Heart right ventricle (tissue), 16 donors: ENCODE measurements around the gene CALD1. TPM values are rescaled to one million over a fixed set of nuclear protein-coding genes. Genes with fewer than 3 reads are reported as not detected.
A peak's percentile ranks its signal among the peaks of the same experiment; 100 is the strongest.

Experiments
- ATAC-seq, 8 donors: fragments of 200-7000 bp; cut with Tn5 transposase; one replicate each; pipeline ENCODE4 v1.9.1; 2020; ENCODE audit warnings: mild to moderate bottlenecking in 8 of 8, moderate library complexity in 8 of 8, moderate number of reproducible peaks in 1 of 8
- DNase-seq, 2 donors: peaks; one replicate each; pipeline ENCODE4 v3.0.0-alpha.2; 2020
- H3K27ac ChIP-seq, 10 donors: fragments of 200-600 bp; sonication (generic) in 2 of 10; one replicate each; pipeline versions ENCODE4 v1.5.0 to v1.8.0; 2020 to 2022; ENCODE audit warnings: mild to moderate bottlenecking in 3 of 10
- H3K27me3 ChIP-seq, 7 donors: fragments of 200-600 bp; one replicate each; pipeline ENCODE4 v1.8.0; 2021 to 2022; ENCODE audit warnings: mild to moderate bottlenecking in 2 of 7
- H3K36me3 ChIP-seq, 9 donors: fragments of 200-600 bp; sonication (generic) in 1 of 9; one replicate each; pipeline versions ENCODE4 v1.5.0 to v1.8.0; 2020 to 2022; ENCODE audit warnings: mild to moderate bottlenecking in 2 of 9
- H3K4me1 ChIP-seq, 9 donors: fragments of 200-600 bp; sonication (generic) in 1 of 9; one replicate each; pipeline versions ENCODE4 v1.5.0 to v1.8.0; 2020 to 2022; ENCODE audit warnings: mild to moderate bottlenecking in 4 of 9
- H3K4me3 ChIP-seq, 10 donors: fragments of 200-600 bp; sonication (generic) in 2 of 10; one replicate each; pipeline versions ENCODE4 v1.5.0 to v1.8.0; 2020 to 2022; ENCODE audit warnings: mild to moderate bottlenecking in 7 of 10, moderate library complexity in 2 of 10
- H3K9me3 ChIP-seq, 11 donors: fragments of 200-600 bp in 10 of 11; sonication (generic) in 2 of 11; one replicate each; pipeline versions ENCODE4 v1.5.0 to v1.8.0; 2013 to 2022; ENCODE audit warnings: mild to moderate bottlenecking in 2 of 11, control low read depth in 1 of 11, moderate library complexity in 1 of 11
- CTCF ChIP-seq, 9 donors: fragments of 200-600 bp; sonication (generic) in 2 of 9; IDR thresholded peaks; one replicate each; pipeline versions ENCODE4 v1.5.0 to v1.8.0; 2021 to 2022; ENCODE audit warnings: antibody characterized with exemption in 9 of 9, mild to moderate bottlenecking in 5 of 9, moderate library complexity in 1 of 9
- WGBS, 2 donors: extraction: QIAGEN DNeasy Blood & Tissue Kit; methylation state at CpG; one replicate each; pipeline ENCODE4 v1.1.7; 2013; ENCODE audit warnings: inconsistent platforms in 1 of 2; 5-methylcytosine and 5-hydroxymethylcytosine counted together
- intact Hi-C, 10 donors: fragments of 100-400 bp; cut with DNase I; formaldehyde crosslinking; loops; one replicate each; pipeline versions ENCODE4 v1.11.1 to v1.14.2; 2022
- polyA plus RNA-seq, 2 donors: library from polyadenylated mRNA; stranded (reverse); fragments of 200-250 nt; gene quantifications; one replicate each; pipeline ENCODE4 v1.2.3, GENCODE V29; 2013
- total RNA-seq, 10 donors: library from RNA; stranded (reverse); fragmentation: NEBNext Ultra II Directional in 3 of 10; extraction: Animal tissue kit (Norgen Biotek cat#: 25700) in 3 of 10; gene quantifications; one replicate each; pipeline versions ENCODE4 v1.2.1 to v1.2.4, GENCODE V29; 2021 to 2023
- donor health status: Arrhythmogenic right ventricular cardiomyopathy.
- donor health status: ischemic (EF 13 %, LVEDD 7.1; RV severe dilation, severe dysfunction).
- donor health status: healthy with polysubstance abuse.
- donor health status: DM: no; HTN: yes; CAD: no.
- donor health status: DM: no; HTN: no; CAD: no.
- donor health status: ischemic (EF 25% LVEDD 6.9; RV normal size, moderate dysfunction).
- donor health status: ischemic (EF 25% LVEDD 5.7; RV mildly dilated, moderate dysfunction).
- donor health status: healthy.
- donor health status: DM: yes; HTN: yes; CAD: no.
- donor health status: Ischemic cardiomyopathy.
- donor health status: ischemic (EF 35%, LVEDD 5.7; RV mildly dilated, moderate dysfunction).
- donor health status: nonischemic (EF 11% LVEDD 7.7; RV severe dilation, severe dysfunction).
- donor health status: DM: yes; HTN: yes; CAD: no.
- donor health status: PGD.
- donor health status: ischemic (EF 29% LVEDD 5.4; RV normal size, mild dysfunction).
- donor health status: nonischemic (EF 23%, LVEDD 6.1; RV moderate dilation, normal function).

The CALD1 gene
- total and polyA plus RNA-seq, 12 donors = 69.9 to 180 (median 126) TPM

GRCh38 chr7:134744569-134744968 is 34.9 kb upstream of the CALD1 start:
- Histone ChIP-seq H3K36me3 (no peaks in the 10 kb centered on the region), H3K9me3 (no peaks in the 10 kb centered on the region), H3K4me1 (peaks cover 0 to 31% (median 11%) of the 10 kb centered on the region in 9 donors), H3K27ac (peak overlapping the region in 4 of 10 donors; percentile 32 to 65 (median 42)), H3K27me3 (no peaks in the 10 kb centered on the region), H3K4me3 (no peak overlapping the region)
- 76 to 81% methylated on average over 3 of the region's 3 CpGs for WGBS, 2 donors
- DNase-seq = no peak
- no peak for TF ChIP-seq CTCF (IDR thresholded peaks at IDR 0.05)
- ATAC-seq = no peak
- intact Hi-C loops = loop anchor here in 1 of 10 donors (5.0 kb wide), 1 partner anchor 52 kb away; no protein-coding TSS in a partner anchor

GRCh38 chr7:134747326-134747725 is 32.1 kb upstream of the CALD1 start:
- DNase-seq = no peak
- no peaks in the 10 kb centered on the region for H3K36me3 ChIP-seq
- no peak overlapping the region for H3K27ac ChIP-seq
- no peak overlapping the region for H3K4me3 ChIP-seq
- intact Hi-C loops = loop anchor here in 1 of 10 donors (5.0 kb wide), 1 partner anchor 45 kb away; no protein-coding TSS in a partner anchor
- H3K4me1 ChIP-seq = peaks cover 0 to 24% (median 9%) of the 10 kb centered on the region in 9 donors
- no peak for TF ChIP-seq CTCF (IDR thresholded peaks at IDR 0.05)
- WGBS, 2 donors = 84 to 89% methylated on average over 5 of the region's 5 CpGs
- no peaks in the 10 kb centered on the region for H3K27me3 ChIP-seq
- no peaks in the 10 kb centered on the region for H3K9me3 ChIP-seq
- ATAC-seq = peak in 2 of 8 donors; percentile 32 to 49

- peak; percentile 54 to 77 (median 66) for TF ChIP-seq CTCF (IDR thresholded peaks at IDR 0.05)
- Histone ChIP-seq H3K9me3 (no peaks in the 10 kb centered on the region), H3K4me1 (peaks cover 0 to 6% (median 0%) of the 10 kb centered on the region in 9 donors), H3K4me3 (peak overlapping the region in 1 of 10 donors; percentile 7), H3K36me3 (no peaks in the 10 kb centered on the region), H3K27me3 (no peaks in the 10 kb centered on the region), H3K27ac (no peak overlapping the region)
- peak; percentile 27 to 49 for DNase-seq
- peak; percentile 45 to 78 (median 59) for ATAC-seq
- 72 to 79% methylated on average over 6 of the region's 6 CpGs for WGBS, 2 donors
- intact Hi-C loops = loop anchor here in 4 of 10 donors (10.0 kb wide), 3 partner anchors 56 to 194 kb away; no protein-coding TSS in a partner anchor
Measured at GRCh38 chr7:134750083-134751062, 29.1 kb upstream of the CALD1 start.

- 75 to 78% methylated on average over 6 of the region's 6 CpGs for WGBS, 2 donors
- intact Hi-C loops = loop anchor here in 5 of 10 donors (2.0 to 10.0 kb wide), 4 partner anchors 57 to 193 kb away; no protein-coding TSS in a partner anchor
Measured at GRCh38 chr7:134752006-134752760, 27.3 kb upstream of the CALD1 start.

More at GRCh38 chr7:134752006-134752760, 27.3 kb upstream of the CALD1 start:
- H3K27me3 ChIP-seq = no peaks in the 10 kb centered on the region
- ATAC-seq (no peak), DNase-seq (no peak)
- no peaks in the 10 kb centered on the region for H3K36me3 ChIP-seq
- H3K4me1 ChIP-seq = peaks cover 0 to 6% (median 0%) of the 10 kb centered on the region in 9 donors
- TF ChIP-seq CTCF (IDR thresholded peaks at IDR 0.05) = no peak
- H3K9me3 ChIP-seq = no peaks in the 10 kb centered on the region
- no peak overlapping the region for H3K4me3 ChIP-seq
- peak overlapping the region in 2 of 10 donors; percentile 12 to 27 for H3K27ac ChIP-seq
